ENCODE data around the gene USO1.

- TF ChIP-seq CTCF (IDR thresholded peaks at IDR 0.05 in 8 of 11, conservative IDR thresholded peaks at IDR 0.05 in 3 of 11) (no peak), POLR2AphosphoS5 (IDR thresholded peaks at IDR 0.05) (no peak)
These were observed 21.4 kb downstream of the USO1 start for GRCh38 chr4:75745721-75746199.
